K562 (cell line): ENCODE data around the gene RUNDC1. TPM values are rescaled to one million over a fixed set of nuclear protein-coding genes. Genes with fewer than 3 reads are reported as not detected.
"Not testable (repeated sequence)": the region's sequence is repeated elsewhere in the genome, so short reads cannot be mapped to it uniquely, and the experiment has no call there.

Source experiments
- ATAC-seq: fragments of 200-7000 bp; cut with Tn5 transposase; 3 replicates; pipeline ENCODE4 v1.9.1; 2020; ENCODE audit warnings: moderate library complexity
- BruUV-seq: library from RNA; stranded (reverse); fragments of 400-500 nt; replicated peaks from 2 replicates; lab custom pipeline; 2021; lab: Mats Ljungman, UMichigan
- CTCF ChIA-PET: fragments of 300-600 bp; formaldehyde crosslinking; extraction: SDS; loops from one replicate; lab custom pipeline; 2021; ENCODE audit warnings: low intra/inter-chr PET ratio; lab: Yijun Ruan, JAX
- POLR2A ChIA-PET: fragments of 300-600, 350-650 bp; sonication (Branson Sonifier 250); formaldehyde crosslinking; extraction: SDS; loops from one replicate; lab custom pipeline; 2021; ENCODE audit warnings: antibody characterized with exemption, inconsistent platforms; lab: Yijun Ruan, JAX
- DNase-seq, 4 experiments: peaks; one replicate each; pipeline versions ENCODE4 v3.0.0 to v3.0.0-alpha.2; 2011 to 2018; ENCODE audit warnings: low spot score in 3 of 4, mixed read lengths in 3 of 4; ENCODE audit errors: extremely low read depth in 1 of 4
- FAIRE-seq: peaks from 2 replicates; lab custom pipeline; 2011; peaks lifted over from hg19 to GRCh38; lab: Jason Lieb, UNC
- H2AFZ ChIP-seq: 2 replicates; pipeline ENCODE4 v1.6.0; 2011; ENCODE audit warnings: low read depth, low read length, control low read depth, inconsistent platforms
- H3K27ac ChIP-seq: fragments of 200-600 bp; 3 replicates; pipeline ENCODE4 v1.8.0; 2011; ENCODE audit warnings: low read depth, mild to moderate bottlenecking, control low read depth, inconsistent platforms, low read length, moderate library complexity, mixed read lengths; ENCODE audit errors: extremely low read depth
- H3K27me3 ChIP-seq, 2 experiments: fragments of 300-600 bp in 1 of 2; 2 replicates in 1 of 2; 3 replicates in 1 of 2; pipeline versions ENCODE4 v1.6.0 to v1.8.0; 2011; ENCODE audit warnings: inconsistent platforms in 2 of 2, low read length in 2 of 2, mild to moderate bottlenecking in 1 of 2, mixed read lengths in 1 of 2, moderate library complexity in 1 of 2; ENCODE audit not compliant: control insufficient read depth in 2 of 2, insufficient read depth in 2 of 2
- H3K36me3 ChIP-seq: fragments of 300-600 bp; 3 replicates; pipeline ENCODE4 v1.8.0; 2011; ENCODE audit warnings: mild to moderate bottlenecking, low read length, inconsistent platforms; ENCODE audit not compliant: control insufficient read depth, insufficient read depth
- H3K4me1 ChIP-seq, 2 experiments: fragments of 200-600 bp in 1 of 2; replicated peaks in 1 of 2; 2 replicates in 1 of 2; 3 replicates in 1 of 2; pipeline versions ENCODE4 v1.5.1 to v1.8.0; 2011; ENCODE audit warnings: inconsistent platforms in 2 of 2, low read length in 2 of 2, mild to moderate bottlenecking in 1 of 2, mixed read lengths in 1 of 2, moderate library complexity in 1 of 2; ENCODE audit not compliant: control insufficient read depth in 2 of 2, insufficient read depth in 2 of 2
- H3K4me2 ChIP-seq: 2 replicates; pipeline ENCODE4 v1.6.1; 2011; ENCODE audit warnings: low read length, control low read depth, inconsistent platforms, mixed read lengths; ENCODE audit not compliant: insufficient read depth
- H3K4me3 ChIP-seq: fragments of 200-600 bp; sonication (generic), shearing (Covaris generic); 2 replicates; pipeline ENCODE4 v1.5.1; 2016; ENCODE audit warnings: control low read depth, inconsistent platforms
- H3K79me2 ChIP-seq: fragments of 200-600 bp; 3 replicates; pipeline ENCODE4 v1.8.0; 2011; ENCODE audit warnings: low read length, inconsistent platforms; ENCODE audit not compliant: control insufficient read depth, insufficient read depth
- H3K9ac ChIP-seq, 2 experiments: 2 replicates each; pipeline versions ENCODE4 v1.6.0 to v1.6.1; 2011; ENCODE audit warnings: low read depth in 2 of 2, low read length in 2 of 2, control low read depth in 1 of 2, inconsistent platforms in 1 of 2, mild to moderate bottlenecking in 1 of 2, mixed read lengths in 1 of 2; ENCODE audit not compliant: insufficient read depth in 1 of 2
- H3K9me1 ChIP-seq: one replicate; pipeline ENCODE4 v1.6.0; 2011; ENCODE audit warnings: inconsistent platforms, mild to moderate bottlenecking, low read length, moderate library complexity; ENCODE audit not compliant: control insufficient read depth, insufficient read depth
- H3K9me3 ChIP-seq: replicated peaks from 2 replicates; pipeline ENCODE4 v1.5.1; 2011; ENCODE audit warnings: low read depth, low read length, inconsistent platforms; ENCODE audit not compliant: control insufficient read depth, insufficient read depth
- H4K20me1 ChIP-seq: replicated peaks from 2 replicates; pipeline ENCODE4 v1.6.1; 2011; ENCODE audit warnings: low read length, inconsistent platforms, mixed read lengths; ENCODE audit not compliant: control insufficient read depth, insufficient read depth
- CHD2 ChIP-seq: IDR thresholded peaks from 2 replicates; pipeline ENCODE4 v1.6.1; 2011; ENCODE audit warnings: low read depth, low read length
- HMBOX1 ChIP-seq: sonication (generic); IDR thresholded peaks from 2 replicates; pipeline ENCODE4 v1.6.1; 2016
- ILF3 ChIP-seq: fragments of 450-650 bp; IDR thresholded peaks from 2 replicates; pipeline ENCODE4 v1.6.1; 2018; ENCODE audit warnings: antibody characterized with exemption, mild to moderate bottlenecking, moderate library complexity, borderline replicate concordance
- KDM5B ChIP-seq: fragments of 200-600 bp; sonication (generic); IDR thresholded peaks from 2 replicates; pipeline ENCODE4 v1.6.1; 2012; ENCODE audit warnings: low read depth, mild to moderate bottlenecking, moderate library complexity, low read length, control low read depth, inconsistent platforms; ENCODE audit not compliant: insufficient replicate concordance
- MBD2 ChIP-seq: sonication (generic); IDR thresholded peaks from 2 replicates; pipeline ENCODE4 v1.6.1; 2016; ENCODE audit warnings: low read depth, borderline replicate concordance
- POLR2A ChIP-seq: fragments of 450-650 bp; conservative IDR thresholded peaks from 2 replicates; pipeline ENCODE4 v1.6.1; 2016
- POLR2AphosphoS5 ChIP-seq: IDR thresholded peaks from 2 replicates; pipeline ENCODE4 v1.6.1; 2011; ENCODE audit warnings: mild to moderate bottlenecking, low read depth, low read length, moderate library complexity; ENCODE audit not compliant: control insufficient read depth, insufficient read depth
- RBFOX2 ChIP-seq: fragments of 200-400 bp; formaldehyde crosslinking; IDR thresholded peaks from 2 replicates; pipeline ENCODE4 v1.6.1; 2017; ENCODE audit warnings: low read depth, mild to moderate bottlenecking, low read length, moderate library complexity
- WGBS: fragments of 100-300 bp; shearing (Covaris generic); methylation state at CpG from one replicate; pipeline ENCODE4 v1.1.6; 2016; ENCODE audit warnings: low coverage, mixed read lengths; ENCODE audit not compliant: insufficient coverage; ENCODE audit errors: missing lambda C conversion rate; 5-methylcytosine and 5-hydroxymethylcytosine counted together
- in situ Hi-C: fragments of 300-500 bp; cut with MboI; formaldehyde crosslinking; loops from 4 replicates; pipeline ENCODE4 v1.15.0; 2018; ENCODE audit warnings: inconsistent platforms, mixed read lengths
- intact Hi-C: fragments of 100-400 bp; cut with micrococcal nuclease; formaldehyde crosslinking; loops from 2 replicates; pipeline ENCODE4 v1.14.2; 2022
- polyA plus RNA-seq, 8 experiments: library from polyadenylated mRNA; depleted of rRNA in 4 of 8; stranded (reverse) in 5 of 8; unstranded in 3 of 8; fragments of >200 nt; fragmentation: Nextera tagmentation in 2 of 8; fragmentation: Illumina TruSeq in 1 of 8; extraction: Ambion mirVana in 2 of 8; extraction: Trizol in 1 of 8; gene quantifications; 2 replicates each; pipeline versions ENCODE4 v1.2.1 to v1.2.3, GENCODE V29; 2011 to 2014; ENCODE audit warnings: inconsistent platforms in 1 of 8, missing spikeins in 1 of 8
- total RNA-seq, 7 experiments: library from RNA; depleted of rRNA in 6 of 7; stranded (reverse); fragments of >200 nt in 6 of 7; fragmentation: Illumina TruSeq in 2 of 7; extraction: Trizol in 2 of 7; gene quantifications; 2 replicates each; pipeline versions ENCODE4 v1.2.1 to v1.2.3, GENCODE V29; 2011 to 2021; ENCODE audit warnings: low replicate concordance in 1 of 7
- TF ChIP-seq, protein P1 (sequence below), 3 experiments: IDR thresholded peaks in 2 of 3; conservative IDR thresholded peaks in 1 of 3; 2 replicates each; pipeline ENCODE4 v1.5.1; 2011 to 2012; ENCODE audit warnings: low read length in 3 of 3, mild to moderate bottlenecking in 3 of 3, control low read depth in 2 of 3, improper control_type of control experiment in 1 of 3, inconsistent platforms in 1 of 3, low read depth in 1 of 3, mixed read lengths in 1 of 3, moderate library complexity in 1 of 3; ENCODE audit not compliant: insufficient read depth in 2 of 3

The RUNDC1 gene
- total and polyA plus RNA-seq, 9 of the 15 experiments (the other 6 are each of a cell fraction or from before 2014, with no cell fraction given), result 3.4 to 12.6 (median 9.4) TPM

- H3K9me3 ChIP-seq, CTCF ChIA-PET, FAIRE-seq, in situ Hi-C loops, H3K9me1 ChIP-seq, intact Hi-C loops, H3K4me3 ChIP-seq, BruUV-seq, H3K27me3 ChIP-seq, H3K4me2 ChIP-seq, H4K20me1 ChIP-seq, DNase-seq, H2AFZ ChIP-seq, ATAC-seq: not testable (repeated sequence)
- peaks cover 33% of the 10 kb centered on the region for H3K79me2 ChIP-seq
- POLR2A ChIA-PET, result interaction anchor here (0.9 to 1.8 kb wide), 3 partner anchors 10 to 315 kb away, joined by 3 to 7 read pairs (median 4); no protein-coding TSS in a partner anchor
- whole genome bisulfite sequencing, result 95% methylated on average over 11 of the region's 13 CpGs
- peak overlapping the region in 1 of 2 experiments; percentile 81; a peak in 2 of 4 replicates for H3K9ac ChIP-seq
- TF ChIP-seq POLR2A (peak; percentile 22), ILF3 (peak; percentile 88; the same call in 1 of the 2 replicates), RBFOX2 (peak; percentile 50)
- peaks cover 62% of the 10 kb centered on the region for H3K36me3 ChIP-seq
- peak overlapping the region; percentile 10; the same call in 1 of the 3 replicates for H3K27ac ChIP-seq
- peaks cover 14 to 18% of the 10 kb centered on the region in 2 experiments; a peak in 4 of 5 replicates for H3K4me1 ChIP-seq
These were observed 20.5 kb downstream of the RUNDC1 start for GRCh38 chr17:43000894-43001293.

- no peaks in the 10 kb centered on the region for H3K9me1 ChIP-seq
- in situ Hi-C loops, result no loop called here
- no TSS peak for BruUV-seq
- ChIA-PET CTCF (no interaction called here), POLR2A (interaction anchor here (1.2 to 1.8 kb wide), 2 partner anchors 21 to 312 kb away, joined by 3 to 7 read pairs; no protein-coding TSS in a partner anchor)
- H3K9me3 ChIP-seq, result no peaks in the 10 kb centered on the region
- peaks cover 15 to 21% of the 10 kb centered on the region in 2 experiments; a peak in 4 of 5 replicates for H3K4me1 ChIP-seq
- intact Hi-C loops, result no loop called here
- no peak for DNase-seq
- peak; percentile 11 for ATAC-seq
- H2AFZ ChIP-seq, result no peak overlapping the region
- H4K20me1 ChIP-seq, result peaks cover 9% of the 10 kb centered on the region
- WGBS, result 70% methylated on average over 5 of the region's 5 CpGs
- no peaks in the 10 kb centered on the region for H3K27me3 ChIP-seq
- H3K4me3 ChIP-seq, result no peak overlapping the region
- H3K36me3 ChIP-seq, result peaks cover 60% of the 10 kb centered on the region
- H3K79me2 ChIP-seq, result peaks cover 27% of the 10 kb centered on the region
- FAIRE-seq, result no peak
- no peak overlapping the region for H3K4me2 ChIP-seq
- H3K9ac ChIP-seq, result no peak overlapping the region
- no peak overlapping the region for H3K27ac ChIP-seq
- peak; percentile 22; the same call in 1 of the 2 replicates for TF ChIP-seq HMBOX1
- 0 out of 2 replicates have a peak, but pooled peaks have one; percentile 44 for TF ChIP-seq MBD2
- TF ChIP-seq, protein P1, sequence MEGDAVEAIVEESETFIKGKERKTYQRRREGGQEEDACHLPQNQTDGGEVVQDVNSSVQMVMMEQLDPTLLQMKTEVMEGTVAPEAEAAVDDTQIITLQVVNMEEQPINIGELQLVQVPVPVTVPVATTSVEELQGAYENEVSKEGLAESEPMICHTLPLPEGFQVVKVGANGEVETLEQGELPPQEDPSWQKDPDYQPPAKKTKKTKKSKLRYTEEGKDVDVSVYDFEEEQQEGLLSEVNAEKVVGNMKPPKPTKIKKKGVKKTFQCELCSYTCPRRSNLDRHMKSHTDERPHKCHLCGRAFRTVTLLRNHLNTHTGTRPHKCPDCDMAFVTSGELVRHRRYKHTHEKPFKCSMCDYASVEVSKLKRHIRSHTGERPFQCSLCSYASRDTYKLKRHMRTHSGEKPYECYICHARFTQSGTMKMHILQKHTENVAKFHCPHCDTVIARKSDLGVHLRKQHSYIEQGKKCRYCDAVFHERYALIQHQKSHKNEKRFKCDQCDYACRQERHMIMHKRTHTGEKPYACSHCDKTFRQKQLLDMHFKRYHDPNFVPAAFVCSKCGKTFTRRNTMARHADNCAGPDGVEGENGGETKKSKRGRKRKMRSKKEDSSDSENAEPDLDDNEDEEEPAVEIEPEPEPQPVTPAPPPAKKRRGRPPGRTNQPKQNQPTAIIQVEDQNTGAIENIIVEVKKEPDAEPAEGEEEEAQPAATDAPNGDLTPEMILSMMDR (IDR thresholded peaks at IDR 0.05 in 2 of 3, conservative IDR thresholded peaks at IDR 0.05 in 1 of 3; ENCODE audit: insufficient read depth in 2 of 3, low read depth in 1 of 3, low read length in 3 of 3), result peak in 2 of 3 experiments; percentile 21 to 30; a peak in 3 of 6 replicates
- 0 out of 2 replicates have a peak, but pooled peaks have one; percentile 5 for TF ChIP-seq POLR2AphosphoS5
- TF ChIP-seq KDM5B, result peak; percentile 18
- 0 out of 2 replicates have a peak, but pooled peaks have one; percentile 14 for TF ChIP-seq CHD2
These were observed 23.3 kb downstream of the RUNDC1 start for GRCh38 chr17:43003542-43004172.
